COLO829 (cell line): ENCODE data around the gene TOX2.

Experiments
- DNase-seq: peaks from one replicate; pipeline ENCODE4 v3.0.0; 2012; ENCODE audit warnings: low spot score

The TOX2 gene

DNA sequence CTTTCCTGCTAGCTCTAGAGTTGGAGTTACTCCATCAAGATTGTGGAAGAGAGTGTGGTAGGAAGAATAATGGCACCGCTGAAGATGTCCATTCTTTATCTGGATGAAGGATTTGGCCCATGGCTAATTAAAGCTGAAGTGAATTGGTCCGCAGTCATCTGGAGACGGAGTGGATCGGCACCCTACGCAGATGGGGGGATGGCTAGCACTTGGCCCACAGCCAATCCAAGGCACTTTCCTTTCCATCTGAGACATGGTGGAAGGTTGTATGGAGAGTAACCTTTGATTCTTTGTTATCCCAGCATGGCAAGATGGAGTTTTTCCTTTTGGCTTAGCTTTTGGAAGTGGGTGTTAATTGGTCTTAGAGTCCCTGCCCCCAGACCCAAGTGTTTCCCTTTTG is 184.0 kb downstream of the TOX2 start:
- no peak for DNase-seq

DNA sequence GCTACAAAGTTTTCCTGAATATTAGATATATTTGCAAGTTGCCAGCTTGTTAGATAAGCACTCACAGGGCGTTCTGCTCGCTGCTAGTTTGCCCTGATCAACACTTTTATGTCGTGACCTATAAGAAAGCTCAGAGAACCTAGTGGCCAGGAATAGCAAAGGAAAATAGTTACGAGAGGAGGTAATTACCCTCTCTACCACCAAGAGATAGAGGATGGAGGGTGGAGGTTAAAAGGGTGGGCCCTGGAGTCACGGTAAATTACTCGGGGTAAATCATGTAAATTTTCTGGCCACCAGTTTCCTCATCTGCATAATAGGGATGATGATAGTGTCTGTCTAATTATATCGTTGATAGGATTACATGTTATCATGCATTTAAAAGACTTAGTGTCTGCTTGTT is 185.2 kb downstream of the TOX2 start:
- no peak for DNase-seq

DNA sequence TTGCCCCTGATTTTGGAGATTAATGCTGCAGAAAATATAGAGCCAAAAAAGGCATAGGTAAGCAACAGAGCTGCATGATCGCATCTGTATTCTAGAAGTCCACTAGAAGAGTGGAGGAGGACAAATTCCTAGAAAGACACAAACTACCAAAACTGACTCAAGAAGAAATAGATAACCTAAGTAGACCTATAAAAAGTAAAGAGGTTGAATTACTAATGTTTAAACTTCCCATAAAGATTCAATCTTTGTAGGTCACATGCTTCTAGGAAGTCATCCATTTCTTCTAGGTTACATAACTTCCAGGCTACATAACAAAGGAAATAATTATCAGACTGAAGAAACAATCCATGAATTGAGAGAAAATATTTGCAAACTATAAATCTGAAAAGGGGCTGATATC is 187.9 kb downstream of the TOX2 start:
- no peak for DNase-seq

DNA sequence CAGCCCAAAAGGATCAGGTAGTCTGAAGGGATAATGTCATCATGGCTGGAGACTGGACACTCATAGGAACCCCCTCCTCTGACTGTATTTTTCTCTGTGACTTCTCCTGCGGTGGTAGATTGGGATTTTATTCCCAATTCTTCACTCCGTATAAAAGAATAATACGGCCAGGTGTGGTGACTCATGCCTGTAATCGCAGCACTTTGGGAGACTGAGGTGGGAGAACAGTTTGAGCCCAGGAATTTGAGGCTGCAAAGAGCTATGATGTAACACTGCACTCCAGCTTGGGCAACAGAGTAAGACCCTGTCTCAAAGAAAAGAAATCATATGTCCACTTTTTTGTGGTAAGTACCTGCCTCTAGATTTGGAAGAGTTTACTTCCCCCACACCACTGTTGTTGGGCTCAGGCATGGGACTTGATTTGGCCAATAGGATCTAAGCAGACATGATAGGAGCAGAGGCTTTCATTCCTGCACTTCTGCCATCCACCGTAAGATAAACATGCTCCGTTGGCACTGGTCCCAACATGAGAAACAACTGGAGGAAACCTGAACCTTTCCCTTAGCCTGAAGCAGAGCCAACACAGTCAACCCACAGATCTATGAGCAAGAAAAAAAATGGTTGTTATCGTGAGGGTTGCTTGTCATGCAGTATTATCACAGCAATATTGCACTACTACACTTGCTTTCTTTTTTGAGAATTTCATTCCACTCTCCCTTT is 190.3 kb downstream of the TOX2 start:
- no peak for DNase-seq

DNA sequence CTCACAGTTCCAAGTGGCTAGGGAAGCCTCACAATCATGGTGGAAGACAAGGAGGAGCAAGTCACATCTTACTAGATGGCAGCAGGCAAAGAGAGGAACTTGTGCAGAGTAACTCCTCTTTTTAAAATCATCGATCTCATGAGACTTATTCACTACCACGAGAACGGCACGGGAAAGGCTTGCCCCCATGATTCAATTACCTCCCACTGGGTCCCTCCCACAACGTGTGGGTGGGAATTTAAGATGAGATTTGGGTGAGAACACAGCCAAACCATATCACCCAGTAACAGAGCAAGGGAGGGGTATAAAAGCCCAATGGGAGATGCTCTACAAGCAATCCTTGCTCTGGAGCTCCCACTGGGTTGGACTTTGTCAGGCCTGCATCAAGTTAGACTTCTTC is 192.0 kb downstream of the TOX2 start:
- DNase-seq, result no peak

DNA sequence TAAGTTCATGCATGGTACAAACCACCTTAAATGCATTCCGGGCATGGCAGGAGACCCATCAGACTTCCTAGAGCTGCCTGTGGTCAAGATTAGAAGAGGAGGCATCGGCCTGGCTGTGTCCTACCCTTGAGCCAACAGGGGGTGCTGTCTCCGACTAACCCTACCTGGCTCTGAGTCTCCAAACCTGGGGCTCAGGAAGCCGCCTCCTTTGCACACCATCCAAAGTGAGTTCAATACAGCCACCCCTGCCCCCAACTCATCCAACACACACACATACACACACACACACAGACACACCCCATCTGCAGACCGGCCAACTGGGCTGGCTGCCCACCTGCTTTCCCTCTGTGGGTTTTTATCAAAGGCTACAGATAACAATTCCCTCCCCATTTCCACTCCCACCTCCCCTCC is 195.3 kb downstream of the TOX2 start:
- DNase-seq, result no peak

DNA sequence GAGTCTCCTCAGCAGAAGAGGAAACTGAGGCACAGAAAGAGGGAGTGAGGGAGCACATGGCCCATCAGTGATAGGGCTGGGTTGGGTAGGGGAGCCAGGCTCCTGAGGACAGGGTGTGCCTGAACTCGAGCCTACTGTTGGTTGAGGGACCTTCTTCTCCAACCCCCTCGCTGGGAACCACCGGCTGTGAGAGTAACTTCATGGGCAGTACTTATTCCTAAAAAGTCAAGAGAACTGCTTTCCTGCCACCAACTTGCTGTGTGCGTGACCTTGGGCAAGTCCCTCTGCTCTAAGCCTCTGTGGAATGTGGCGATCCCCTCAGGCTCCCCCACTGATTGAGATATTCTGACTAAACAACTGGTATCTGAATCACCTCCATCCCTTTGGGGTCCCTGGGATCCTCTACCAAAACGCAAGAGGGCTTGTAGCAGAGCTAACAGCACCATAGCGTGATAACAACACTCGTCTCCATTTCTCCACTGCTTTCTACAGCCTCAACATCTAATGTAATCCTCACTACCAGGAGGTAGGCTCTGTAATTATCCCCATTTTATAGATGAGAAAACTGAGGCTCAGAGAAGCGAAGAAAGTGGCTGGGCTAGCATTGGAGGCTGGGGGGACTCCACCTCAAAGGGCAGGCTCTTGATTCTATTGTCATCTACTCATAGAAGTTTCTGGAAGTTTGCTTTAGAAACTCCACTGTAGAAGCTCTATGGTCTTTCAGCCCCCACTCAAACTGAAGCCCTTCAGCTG is 196.3 kb downstream of the TOX2 start:
- DNase-seq, result no peak

DNA sequence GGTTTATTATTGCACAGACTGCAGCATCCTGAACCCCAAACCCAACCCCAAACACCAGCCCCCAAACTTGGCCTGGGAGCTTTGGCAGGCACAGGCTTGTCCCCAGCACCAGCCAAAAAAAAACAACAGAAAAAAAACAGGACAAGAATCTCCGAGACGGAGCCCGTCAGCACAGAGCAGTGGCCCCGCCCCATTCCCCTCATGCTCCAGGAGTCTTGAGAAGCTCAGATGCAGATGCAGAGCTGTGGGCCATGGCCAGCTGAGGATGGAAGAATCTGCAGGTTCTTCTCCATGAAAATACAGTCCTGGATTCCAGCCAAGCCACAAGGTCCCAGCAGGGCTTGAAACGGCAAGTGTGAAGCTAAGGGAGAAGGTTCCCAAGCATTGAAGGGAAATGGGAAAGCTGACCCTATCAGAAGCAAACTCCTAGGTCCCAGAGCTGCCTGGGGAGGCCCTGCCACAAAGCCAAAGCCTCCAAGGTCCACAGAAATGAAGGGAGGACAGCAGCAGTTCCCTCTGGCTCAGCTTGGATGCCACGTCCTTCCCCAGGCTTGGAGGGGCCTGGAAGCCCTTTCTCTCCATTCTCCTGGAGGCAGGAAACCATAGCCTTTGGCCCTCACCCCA is 197.2 kb downstream of the TOX2 start:
- DNase-seq, result no peak

DNA sequence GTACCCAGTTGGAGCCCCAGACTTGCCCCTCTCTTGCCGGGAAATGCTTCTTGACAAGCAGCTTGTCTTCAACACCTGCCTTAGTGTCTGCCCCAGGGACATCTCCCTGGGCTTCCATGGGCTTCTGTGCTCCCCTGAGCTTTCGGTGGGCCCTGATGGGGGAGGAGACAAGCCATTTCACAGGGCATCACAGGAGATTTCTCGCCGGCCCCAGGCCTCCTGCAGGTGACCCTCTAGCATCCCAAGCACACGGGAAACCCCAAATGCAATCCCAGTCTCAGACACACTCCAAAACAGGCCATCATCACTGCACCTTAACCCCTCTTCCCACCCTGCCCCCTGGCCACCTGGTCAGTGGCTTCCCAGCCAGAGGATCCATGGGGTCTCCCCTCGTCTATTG is 197.8 kb downstream of the TOX2 start:
- DNase-seq, result no peak

DNA sequence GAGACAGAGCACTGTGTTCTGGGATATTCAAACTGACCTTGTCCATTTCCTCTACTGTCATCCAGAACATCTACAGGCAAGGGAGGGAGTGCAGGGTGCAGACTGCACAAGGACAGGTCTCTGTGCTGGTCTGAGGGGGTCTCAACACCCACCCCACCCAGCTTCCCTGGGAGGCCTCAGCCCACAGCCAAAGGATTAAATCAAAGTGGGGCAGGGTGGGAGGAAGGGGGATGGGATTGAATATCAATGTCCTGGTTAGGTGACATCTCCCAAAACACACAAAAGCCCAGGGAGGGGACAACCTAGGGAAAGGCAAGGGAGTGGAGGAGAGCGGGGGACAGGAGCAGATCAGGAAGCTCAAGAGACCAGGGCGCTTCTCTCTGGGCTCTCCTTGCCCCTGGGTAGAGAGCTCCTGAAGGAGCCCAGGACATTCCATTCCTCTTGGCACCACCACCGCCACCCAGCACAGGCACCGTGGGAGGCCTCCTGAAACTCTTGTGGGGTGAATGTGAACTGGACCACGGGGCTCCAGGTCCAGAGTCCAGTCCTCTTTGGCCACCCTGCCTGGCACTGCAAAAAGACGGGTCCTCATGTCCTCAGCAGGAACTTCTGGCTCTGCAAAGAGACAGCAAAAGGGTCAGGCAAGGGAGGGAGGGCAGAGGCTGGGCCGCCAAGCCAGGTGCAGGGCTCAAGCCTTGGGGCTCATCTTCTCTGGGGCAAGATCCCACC is 198.4 kb downstream of the TOX2 start:
- no peak for DNase-seq

DNA sequence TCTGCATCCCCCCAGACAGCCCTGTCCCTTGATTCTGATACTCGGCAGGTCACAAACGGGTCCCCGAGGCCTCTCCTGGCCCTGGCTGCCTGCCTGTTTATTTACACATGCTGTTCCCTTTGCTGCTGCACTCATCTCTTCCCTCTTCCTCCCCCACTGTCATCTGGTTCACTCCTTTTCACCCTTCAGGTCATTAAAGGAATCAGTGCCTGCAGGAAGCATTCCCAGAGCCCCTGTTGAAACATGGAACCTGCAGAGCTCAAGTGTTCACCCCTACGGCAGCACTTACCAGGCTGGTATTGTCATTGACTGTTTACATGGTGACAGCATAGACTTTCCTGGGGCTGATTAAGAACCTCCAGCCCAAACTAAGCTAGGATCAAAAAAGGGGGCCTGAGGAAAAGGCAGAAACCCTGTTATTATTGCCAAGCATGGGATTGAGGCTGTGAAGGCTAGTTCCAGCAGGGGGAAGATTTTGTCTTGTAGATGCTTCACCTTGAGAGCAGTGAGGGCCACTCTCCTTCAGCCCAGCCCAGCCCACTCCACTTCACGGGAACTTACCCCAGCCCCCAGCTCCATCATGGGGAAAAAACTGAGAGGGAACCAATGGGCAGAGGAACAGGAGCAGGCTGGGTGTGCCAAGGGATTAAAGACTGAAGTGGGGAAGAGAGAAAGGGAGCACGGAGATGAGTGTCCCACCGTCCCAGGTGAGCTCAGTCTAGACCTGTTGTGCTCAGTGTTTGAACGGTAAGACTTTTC is 199.1 kb downstream of the TOX2 start:
- no peak for DNase-seq

DNA sequence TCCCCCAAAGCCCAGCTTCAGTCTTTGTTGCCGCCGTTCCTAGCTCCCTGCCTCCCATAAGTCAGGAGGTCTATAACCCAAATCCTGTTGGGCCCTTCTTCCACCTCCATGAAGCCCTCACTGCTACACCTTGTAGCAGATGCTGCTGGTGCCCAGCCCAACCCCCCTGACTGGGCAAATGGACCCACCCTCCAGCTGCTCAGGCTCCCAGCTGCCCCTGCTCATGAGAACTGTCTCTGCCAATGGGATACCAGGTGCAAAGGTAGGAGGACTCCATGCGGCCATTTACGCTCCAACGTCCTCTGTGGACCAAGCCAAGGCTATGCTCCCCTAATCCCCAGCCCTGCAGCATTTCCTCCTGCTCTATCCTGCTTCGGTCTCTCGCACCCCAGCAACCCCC is 200.5 kb downstream of the TOX2 start:
- no peak for DNase-seq

DNA sequence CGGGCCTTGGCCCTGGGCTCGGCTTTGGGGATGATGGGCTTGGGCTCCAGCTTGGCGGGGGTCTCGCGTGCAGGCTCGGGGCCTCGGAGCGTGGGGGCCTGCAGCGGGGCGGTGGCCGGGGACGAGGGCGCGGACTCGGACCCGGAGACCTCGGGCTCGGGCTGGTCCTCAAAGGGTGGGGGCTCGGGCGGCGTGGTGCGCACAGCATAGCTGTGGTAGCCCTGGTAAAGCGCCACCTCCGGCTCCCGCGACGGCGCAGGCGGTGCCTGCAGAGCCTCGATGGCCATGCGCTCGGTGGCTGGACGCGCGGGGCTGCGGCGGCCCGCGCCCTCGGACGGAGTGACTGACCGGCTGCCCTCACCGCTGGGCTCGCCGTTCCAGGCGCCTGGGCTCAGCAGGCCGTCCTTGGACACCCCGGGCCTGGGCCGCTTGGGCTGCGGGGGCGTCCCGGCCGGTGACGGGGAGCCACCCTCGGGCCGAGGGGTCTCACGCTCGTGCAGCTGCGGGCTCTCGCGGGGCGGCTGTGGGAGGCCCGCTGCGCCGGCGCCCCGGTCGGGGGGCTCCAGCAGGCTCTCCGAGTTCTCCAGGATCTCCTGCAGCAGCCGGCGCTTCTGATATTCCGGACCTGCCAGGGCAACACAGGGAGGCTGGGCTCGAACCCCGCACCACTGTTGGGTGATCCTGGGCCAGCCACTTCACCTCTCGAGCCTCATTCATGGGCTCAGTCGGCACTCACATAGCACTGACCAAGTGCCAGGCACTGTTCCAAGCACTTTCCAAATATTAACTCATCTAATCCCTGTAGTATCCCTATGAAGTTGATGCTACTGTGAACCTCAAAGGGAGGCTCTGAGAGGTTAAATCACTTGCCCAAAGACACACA is 201.4 kb downstream of the TOX2 start:
- no peak for DNase-seq

DNA sequence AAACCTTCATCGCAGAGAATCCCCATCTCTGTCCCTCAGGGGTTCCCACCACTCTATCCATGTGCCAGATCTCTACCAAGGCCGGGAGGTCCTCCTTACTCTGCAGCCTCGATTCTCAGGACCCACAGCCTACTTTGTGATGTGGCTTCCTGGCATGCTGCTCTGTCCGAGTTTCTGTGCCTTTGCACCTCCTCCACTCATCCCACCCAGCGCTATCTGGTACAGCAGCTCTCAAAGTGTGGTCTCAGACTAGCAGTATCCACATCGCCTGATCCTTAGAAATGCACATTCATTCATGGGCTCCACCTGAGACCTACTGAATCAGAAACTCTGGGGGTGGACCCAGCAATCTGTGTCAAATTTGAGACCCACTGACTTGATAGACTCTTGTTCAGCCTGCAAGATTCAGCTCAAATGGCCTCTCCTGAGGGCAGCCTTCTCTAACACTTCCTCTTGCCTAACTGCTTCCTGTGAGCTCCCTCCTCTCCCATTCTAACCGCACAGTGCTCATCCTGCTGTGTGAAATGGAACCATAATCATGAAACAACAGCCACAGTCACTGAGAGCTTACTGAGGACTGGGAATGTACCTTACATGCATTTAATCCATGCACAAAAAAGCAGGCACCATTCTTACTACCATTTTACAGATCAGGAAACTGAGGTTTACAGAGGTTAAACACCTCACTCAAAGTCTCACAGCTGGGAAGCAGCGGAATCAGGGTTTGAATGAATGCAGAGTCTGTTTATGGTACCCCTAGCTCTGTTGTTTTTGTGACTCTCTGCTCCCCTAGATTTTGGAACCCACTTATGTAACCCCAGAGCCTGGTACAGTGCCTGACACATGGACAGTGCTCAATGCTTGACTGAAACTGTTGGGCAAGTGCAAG is 202.9 kb downstream of the TOX2 start:
- DNase-seq, result no peak

DNA sequence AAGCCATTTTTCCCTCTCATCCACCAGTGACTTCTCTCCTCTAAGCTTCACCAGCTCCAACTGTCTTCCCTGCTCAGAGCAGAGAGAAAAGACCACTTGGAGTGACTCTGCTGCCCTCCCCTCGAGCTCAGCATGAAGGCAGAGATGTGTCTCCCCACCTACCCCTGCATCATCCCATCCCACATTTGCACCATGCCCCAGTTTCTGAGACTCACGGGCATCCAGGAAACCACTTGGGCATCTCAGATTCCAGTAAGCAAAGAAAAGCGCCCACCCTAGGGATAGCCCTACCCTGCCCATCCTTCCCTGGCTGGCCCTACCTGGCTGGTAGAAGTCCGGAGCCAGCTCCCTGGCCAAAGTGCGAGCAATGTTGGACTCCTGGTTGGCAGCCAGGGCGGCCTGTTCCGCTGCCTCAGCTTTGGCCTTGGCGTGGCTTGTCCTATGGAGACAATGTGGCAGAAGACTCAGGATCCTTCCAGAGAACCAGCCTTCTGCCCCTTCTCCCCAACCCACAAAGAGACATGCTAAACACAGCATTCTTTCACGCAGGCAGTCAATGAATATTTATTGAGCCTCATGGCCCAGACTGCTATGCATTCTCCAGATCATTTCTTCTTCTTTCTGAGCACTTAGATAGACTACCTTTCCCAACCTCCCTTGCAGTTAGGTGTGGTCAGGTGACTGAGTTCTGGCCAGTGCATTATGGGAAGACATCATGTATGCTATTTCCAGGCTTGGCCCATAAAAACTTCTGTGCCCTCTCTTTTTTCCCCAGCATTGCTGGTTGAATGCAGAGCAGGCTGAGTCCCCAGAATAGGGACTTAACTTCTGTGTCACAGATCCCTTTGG is 203.8 kb downstream of the TOX2 start:
- DNase-seq, result no peak
